Measurements from ENCODE around the gene MFAP3. TPM values are rescaled to one million over a fixed set of nuclear protein-coding genes. Genes with fewer than 3 reads are reported as not detected.

MFAP3 gene
- total and polyA plus RNA-seq, 10 of the 15 experiments (the other 5 are each of a cell fraction or from before 2014, with no cell fraction given): 2.5 to 22.9 (median 13.4) TPM

- ChIA-PET RAD21 (ENCODE audit: unreplicated experiment) (interaction anchor here (0.5 to 3.5 kb wide), 4 partner anchors 10 to 554 kb away, joined by 3 to 20 read pairs (median 7); no protein-coding TSS in a partner anchor), CTCF (interaction anchor here (0.6 to 3.6 kb wide), 9 partner anchors 14 to 346 kb away, joined by 3 to 25 read pairs (median 7); no protein-coding TSS in a partner anchor), SMC1A (ENCODE audit: uncharacterized antibody, unreplicated experiment) (interaction anchor here (0.9 to 2.7 kb wide), 14 partner anchors 9 to 708 kb away, joined by 3 to 17 read pairs (median 4); partner anchors contain the start of genes FAM114A2 and MFAP3), POLR2A (interaction anchor here (0.6 to 0.8 kb wide), 2 partner anchors 9 to 10 kb away, joined by 3 to 4 read pairs; no protein-coding TSS in a partner anchor)
- Histone ChIP-seq H3K9ac (ENCODE audit: control insufficient read depth, insufficient read depth, low read length) (no peak overlapping the region), H3K36me3 (ENCODE audit: control insufficient read depth in 2 of 2, insufficient read depth in 2 of 2, low read length in 1 of 2) (no peaks in the 10 kb centered on the region), H3K4me1 (ENCODE audit: control insufficient read depth, insufficient read depth, low read length) (peaks cover 23% of the 10 kb centered on the region), H3K27ac (ENCODE audit: control insufficient read depth, insufficient read depth) (peak overlapping the region; percentile 52), H3K4me2 (ENCODE audit: control insufficient read depth, insufficient read depth) (peak overlapping the region; percentile 76), H3K9me3 (replicated peaks; ENCODE audit: control insufficient read depth, insufficient read depth, low read length) (no peaks in the 10 kb centered on the region), H3K4me3 (no peak overlapping the region), H2AFZ (ENCODE audit: control insufficient read depth, low read depth, low read length) (no peak overlapping the region; the same call in 1 of the 2 replicates), H4K20me1 (ENCODE audit: control insufficient read depth, insufficient read depth) (no peaks in the 10 kb centered on the region), H3K27me3 (replicated peaks in 1 of 2; ENCODE audit: control insufficient read depth in 2 of 2, insufficient read depth in 2 of 2, low read length in 1 of 2) (no peaks in the 10 kb centered on the region), H3K79me2 (ENCODE audit: control insufficient read depth, insufficient read depth, low read length) (no peaks in the 10 kb centered on the region)
- FAIRE-seq (no peak), ATAC-seq (peak; percentile 66), DNase-seq (ENCODE audit: low read depth, low spot score) (no peak)
- no TSS peak for BruUV-seq (replicated peaks)
- intact Hi-C loops (cut with micrococcal nuclease; ENCODE audit: unreplicated experiment): no loop called here
- WGBS (ENCODE audit: insufficient coverage, insufficient replicate concordance, low lambda C conversion rate, missing lambda C conversion rate): 35% methylated on average over 6 of the region's 6 CpGs
- TF ChIP-seq RAD21 (IDR thresholded peaks at IDR 0.05; ENCODE audit: insufficient read depth, low read depth, low read length): no peak
- TF ChIP-seq GATAD2B (conservative IDR thresholded peaks at IDR 0.05; ENCODE audit: low read depth): 0 out of 2 replicates have a peak, but pooled peaks have one; percentile 0
- peak; percentile 8; the same call in 1 of the 2 replicates for TF ChIP-seq IKZF1 (conservative IDR thresholded peaks at IDR 0.05)
- peak; percentile 32 for TF ChIP-seq RUNX3 (IDR thresholded peaks at IDR 0.05; ENCODE audit: low read length)
- TF ChIP-seq NR2C1 (IDR thresholded peaks at IDR 0.05): peak; percentile 25; the same call in 1 of the 2 replicates
- no peak for TF ChIP-seq IKZF2 (IDR thresholded peaks at IDR 0.05)
- in situ Hi-C loops (cut with MboI): no loop called here
Observed at GRCh38 chr5:154059039-154059430, 20.3 kb downstream of the MFAP3 start.

- Histone ChIP-seq H3K27ac (ENCODE audit: control insufficient read depth, insufficient read depth) (no peak overlapping the region), H3K79me2 (ENCODE audit: control insufficient read depth, insufficient read depth, low read length) (no peaks in the 10 kb centered on the region), H3K9ac (ENCODE audit: control insufficient read depth, insufficient read depth, low read length) (no peak overlapping the region), H3K4me3 (no peak overlapping the region), H3K9me3 (replicated peaks; ENCODE audit: control insufficient read depth, insufficient read depth, low read length) (no peaks in the 10 kb centered on the region; the same call in 2 of the 3 replicates), H3K4me1 (ENCODE audit: control insufficient read depth, insufficient read depth, low read length) (peaks cover 23% of the 10 kb centered on the region), H4K20me1 (ENCODE audit: control insufficient read depth, insufficient read depth) (no peaks in the 10 kb centered on the region), H3K36me3 (ENCODE audit: control insufficient read depth in 2 of 2, insufficient read depth in 2 of 2, low read length in 1 of 2) (no peaks in the 10 kb centered on the region), H2AFZ (ENCODE audit: control insufficient read depth, low read depth, low read length) (no peak overlapping the region), H3K4me2 (ENCODE audit: control insufficient read depth, insufficient read depth) (no peak overlapping the region), H3K27me3 (replicated peaks in 1 of 2; ENCODE audit: control insufficient read depth in 2 of 2, insufficient read depth in 2 of 2, low read length in 1 of 2) (no peaks in the 10 kb centered on the region)
- in situ Hi-C loops (cut with MboI): no loop called here
- intact Hi-C loops (cut with micrococcal nuclease; ENCODE audit: unreplicated experiment): no loop called here
- SMC1A ChIA-PET (ENCODE audit: uncharacterized antibody, unreplicated experiment): interaction anchor here (0.9 to 2.7 kb wide), 10 partner anchors 11 to 326 kb away, joined by 3 to 17 read pairs (median 6); partner anchors contain the start of genes FAM114A2 and MFAP3
- POLR2A ChIA-PET: interaction anchor here (0.6 to 1.0 kb wide), 6 partner anchors 9 to 384 kb away, joined by 3 to 4 read pairs (median 4); no protein-coding TSS in a partner anchor
- ATAC-seq (no peak), DNase-seq (ENCODE audit: low read depth, low spot score) (no peak), FAIRE-seq (no peak)
- CTCF ChIA-PET: interaction anchor here (1.0 to 3.6 kb wide), 8 partner anchors 13 to 345 kb away, joined by 3 to 25 read pairs (median 7); no protein-coding TSS in a partner anchor
- no TSS peak for BruUV-seq (replicated peaks)
- WGBS (ENCODE audit: insufficient coverage, insufficient replicate concordance, low lambda C conversion rate, missing lambda C conversion rate): 34% methylated on average over 4 of the region's 4 CpGs
- RAD21 ChIA-PET (ENCODE audit: unreplicated experiment): interaction anchor here (0.6 to 3.5 kb wide), 3 partner anchors 13 to 345 kb away, joined by 3 to 20 read pairs (median 8); no protein-coding TSS in a partner anchor
- TF ChIP-seq RB1 (IDR thresholded peaks at IDR 0.05; ENCODE audit: borderline replicate concordance): no peak
- TF ChIP-seq KDM1A (IDR thresholded peaks at IDR 0.05; ENCODE audit: borderline replicate concordance): no peak
- TF ChIP-seq CTCF (IDR thresholded peaks at IDR 0.05 in 2 of 3, conservative IDR thresholded peaks at IDR 0.05 in 1 of 3; ENCODE audit: control insufficient read depth in 2 of 3, extremely low read depth in 1 of 3, insufficient read depth in 1 of 3, low read depth in 3 of 3, low read length in 3 of 3): no peak
- no peak for TF ChIP-seq USF1 (IDR thresholded peaks at IDR 0.05; ENCODE audit: borderline replicate concordance, extremely low read length, insufficient read depth, low read depth, low read length)
- no peak for TF ChIP-seq WRNIP1 (IDR thresholded peaks at IDR 0.05; ENCODE audit: borderline replicate concordance, low read depth, low read length)
- no peak for TF ChIP-seq BACH1 (IDR thresholded peaks at IDR 0.05; ENCODE audit: borderline replicate concordance)
Observed at GRCh38 chr5:154059583-154059982, 20.8 kb downstream of the MFAP3 start.

Data from GM12878 (cell line).